ENCODE data around the gene ARHGAP27. TPM values are rescaled to one million over a fixed set of nuclear protein-coding genes. Genes with fewer than 3 reads are reported as not detected.

The ARHGAP27 gene
- total RNA-seq, 1 experiment from 2014 or later, result 0.17 TPM

- ChIA-PET CTCF (no interaction called here), POLR2A (ENCODE audit: low non-redundant PET) (interaction anchor here (0.7 kb wide), 1 partner anchor 77 kb away, joined by 3 read pairs; no protein-coding TSS in a partner anchor)
- no peak for TF ChIP-seq EZH2 (IDR thresholded peaks at IDR 0.05; ENCODE audit: borderline replicate concordance, low read depth, low read length, poor library complexity, severe bottlenecking)
- no peak for TF ChIP-seq CTCF (conservative IDR thresholded peaks at IDR 0.05; ENCODE audit: low read depth, low read length)
- intact Hi-C loops (cut with micrococcal nuclease; ENCODE audit: unreplicated experiment), result no loop called here
- BruUV-seq (replicated peaks), result no TSS peak
- Histone ChIP-seq H3K27me3 (replicated peaks; ENCODE audit: insufficient read depth, low read depth, low read length, poor library complexity) (no peaks in the 10 kb centered on the region), H3K4me1 (ENCODE audit: insufficient read depth, low read length, poor library complexity, severe bottlenecking) (no peaks in the 10 kb centered on the region), H3K4me3 (ENCODE audit: low read depth, low read length, poor library complexity, severe bottlenecking) (no peak overlapping the region), H3K27ac (ENCODE audit: low read depth, low read length, poor library complexity, severe bottlenecking) (no peak overlapping the region), H3K36me3 (ENCODE audit: insufficient read depth, low read length, poor library complexity, severe bottlenecking) (no peaks in the 10 kb centered on the region), H3K9me3 (ENCODE audit: low read depth, low read length, poor library complexity, severe bottlenecking) (no peaks in the 10 kb centered on the region)
- DNase-seq (ENCODE audit: low spot score), result no peak
Measured at GRCh38 chr17:45355087-45355486, 77.6 kb downstream of the ARHGAP27 start.

- no TSS peak for BruUV-seq (replicated peaks)
- intact Hi-C loops (cut with micrococcal nuclease; ENCODE audit: unreplicated experiment), result no loop called here
Measured at GRCh38 chr17:45353043-45353442, 79.6 kb downstream of the ARHGAP27 start.

GRCh38 chr17:45351831-45352230, 80.8 kb downstream of the ARHGAP27 start:
- Histone ChIP-seq H3K4me1 (ENCODE audit: insufficient read depth, low read length, poor library complexity, severe bottlenecking) (peaks cover 2% of the 10 kb centered on the region), H3K27me3 (replicated peaks; ENCODE audit: insufficient read depth, low read depth, low read length, poor library complexity) (peaks cover 4% of the 10 kb centered on the region), H3K36me3 (ENCODE audit: insufficient read depth, low read length, poor library complexity, severe bottlenecking) (no peaks in the 10 kb centered on the region), H3K4me3 (ENCODE audit: low read depth, low read length, poor library complexity, severe bottlenecking) (no peak overlapping the region), H3K9me3 (ENCODE audit: low read depth, low read length, poor library complexity, severe bottlenecking) (no peaks in the 10 kb centered on the region), H3K27ac (ENCODE audit: low read depth, low read length, poor library complexity, severe bottlenecking) (no peak overlapping the region)
- intact Hi-C loops (cut with micrococcal nuclease; ENCODE audit: unreplicated experiment), result no loop called here
- TF ChIP-seq EZH2 (IDR thresholded peaks at IDR 0.05; ENCODE audit: borderline replicate concordance, low read depth, low read length, poor library complexity, severe bottlenecking), result no peak
- no peak for TF ChIP-seq CTCF (conservative IDR thresholded peaks at IDR 0.05; ENCODE audit: low read depth, low read length)
- CTCF ChIA-PET, result no interaction called here
- no peak for DNase-seq (ENCODE audit: low spot score)
- POLR2A ChIA-PET (ENCODE audit: low non-redundant PET), result no interaction called here
- BruUV-seq (replicated peaks), result no TSS peak

More at GRCh38 chr17:45353043-45353442, 79.6 kb downstream of the ARHGAP27 start:
- Histone ChIP-seq H3K4me1 (ENCODE audit: insufficient read depth, low read length, poor library complexity, severe bottlenecking) (no peaks in the 10 kb centered on the region), H3K36me3 (ENCODE audit: insufficient read depth, low read length, poor library complexity, severe bottlenecking) (no peaks in the 10 kb centered on the region), H3K27ac (ENCODE audit: low read depth, low read length, poor library complexity, severe bottlenecking) (no peak overlapping the region), H3K27me3 (replicated peaks; ENCODE audit: insufficient read depth, low read depth, low read length, poor library complexity) (no peaks in the 10 kb centered on the region), H3K9me3 (ENCODE audit: low read depth, low read length, poor library complexity, severe bottlenecking) (no peaks in the 10 kb centered on the region), H3K4me3 (ENCODE audit: low read depth, low read length, poor library complexity, severe bottlenecking) (no peak overlapping the region)
- CTCF ChIA-PET, result no interaction called here
- DNase-seq (ENCODE audit: low spot score), result no peak
- no peak for TF ChIP-seq CTCF (conservative IDR thresholded peaks at IDR 0.05; ENCODE audit: low read depth, low read length)
- TF ChIP-seq EZH2 (IDR thresholded peaks at IDR 0.05; ENCODE audit: borderline replicate concordance, low read depth, low read length, poor library complexity, severe bottlenecking), result no peak
- POLR2A ChIA-PET (ENCODE audit: low non-redundant PET), result no interaction called here
